Astrocyte (in vitro differentiated cells and primary cell): Measurements from ENCODE around the gene METTL9. TPM values are rescaled to one million over a fixed set of nuclear protein-coding genes. Genes with fewer than 3 reads are reported as not detected.

Experiments used
- DNase-seq: peaks from one replicate; pipeline ENCODE4 v3.0.0-alpha.2; 2010; ENCODE audit warnings: low read depth
- FAIRE-seq: peaks from 2 replicates; lab custom pipeline; 2011; peaks lifted over from hg19 to GRCh38; lab: Jason Lieb, UNC
- H2AFZ ChIP-seq: 2 replicates; pipeline ENCODE4 v1.6.0; 2012; ENCODE audit warnings: low read depth, low read length, inconsistent platforms
- H3K27ac ChIP-seq: 2 replicates; pipeline ENCODE4 v1.5.1; 2011; ENCODE audit warnings: low read depth, low read length, inconsistent platforms
- H3K27me3 ChIP-seq: 2 replicates; pipeline ENCODE4 v1.6.0; 2011; ENCODE audit warnings: low read length, inconsistent platforms; ENCODE audit not compliant: insufficient read depth
- H3K36me3 ChIP-seq: 2 replicates; pipeline ENCODE4 v1.5.1; 2011; ENCODE audit warnings: low read length, inconsistent platforms; ENCODE audit not compliant: insufficient read depth
- H3K4me1 ChIP-seq: 2 replicates; pipeline ENCODE4 v1.5.1; 2011; ENCODE audit warnings: low read length, inconsistent platforms; ENCODE audit not compliant: insufficient read depth
- H3K4me2 ChIP-seq: 2 replicates; pipeline ENCODE4 v1.6.0; 2012; ENCODE audit warnings: low read length, inconsistent platforms
- H3K4me3 ChIP-seq: 2 replicates; pipeline ENCODE4 v1.5.1; 2011; ENCODE audit warnings: low read depth, mild to moderate bottlenecking, low read length, inconsistent platforms; ENCODE audit not compliant: insufficient read depth
- H3K79me2 ChIP-seq: 2 replicates; pipeline ENCODE4 v1.6.0; 2012; ENCODE audit warnings: mild to moderate bottlenecking, low read length, inconsistent platforms; ENCODE audit not compliant: insufficient read depth
- H3K9ac ChIP-seq: 2 replicates; pipeline ENCODE4 v1.6.0; 2012; ENCODE audit warnings: mild to moderate bottlenecking, low read length, inconsistent platforms
- H3K9me3 ChIP-seq: 2 replicates; pipeline ENCODE4 v1.5.1; 2012; ENCODE audit warnings: low read depth, mild to moderate bottlenecking, low read length, inconsistent platforms; ENCODE audit not compliant: insufficient read depth
- H4K20me1 ChIP-seq: 2 replicates; pipeline ENCODE4 v1.6.0; 2012; ENCODE audit warnings: low read length, inconsistent platforms; ENCODE audit not compliant: insufficient read depth
- H3K27ac Mint-ChIP-seq: one replicate; pipeline ENCODE4 v1.8.0; 2021; ENCODE audit warnings: mild to moderate bottlenecking, mixed read lengths; ENCODE audit not compliant: unreplicated experiment
- H3K27me3 Mint-ChIP-seq: one replicate; pipeline ENCODE4 v1.8.0; 2021; ENCODE audit warnings: low read depth, mixed read lengths; ENCODE audit not compliant: unreplicated experiment
- H3K36me3 Mint-ChIP-seq: one replicate; pipeline ENCODE4 v1.8.0; 2021; ENCODE audit warnings: low read depth, mixed read lengths; ENCODE audit not compliant: unreplicated experiment
- H3K4me1 Mint-ChIP-seq: one replicate; pipeline ENCODE4 v1.8.0; 2021; ENCODE audit warnings: low read depth, mixed read lengths; ENCODE audit not compliant: unreplicated experiment
- H3K4me3 Mint-ChIP-seq: one replicate; pipeline ENCODE4 v1.8.0; 2021; ENCODE audit warnings: mild to moderate bottlenecking, moderate library complexity, mixed read lengths; ENCODE audit not compliant: unreplicated experiment
- H3K9me3 Mint-ChIP-seq: one replicate; pipeline ENCODE4 v1.8.0; 2021; ENCODE audit warnings: mild to moderate bottlenecking, mixed read lengths; ENCODE audit not compliant: unreplicated experiment
- EZH2 ChIP-seq: IDR thresholded peaks from 2 replicates; pipeline ENCODE4 v1.6.1; 2012; ENCODE audit warnings: mild to moderate bottlenecking, low read length, inconsistent platforms; ENCODE audit not compliant: insufficient read depth
- total RNA-seq: library from RNA; stranded (reverse); gene quantifications from 2 replicates; pipeline ENCODE4 v1.2.1, GENCODE V29; 2021
- TF ChIP-seq, protein P1 (sequence below): IDR thresholded peaks from 2 replicates; pipeline ENCODE4 v1.5.1; 2011; ENCODE audit warnings: low read depth, mild to moderate bottlenecking, inconsistent platforms, low read length, moderate library complexity; ENCODE audit not compliant: insufficient read depth

The METTL9 gene
- total RNA-seq, 1 donor from 2014 or later: 88.1 TPM

DNA sequence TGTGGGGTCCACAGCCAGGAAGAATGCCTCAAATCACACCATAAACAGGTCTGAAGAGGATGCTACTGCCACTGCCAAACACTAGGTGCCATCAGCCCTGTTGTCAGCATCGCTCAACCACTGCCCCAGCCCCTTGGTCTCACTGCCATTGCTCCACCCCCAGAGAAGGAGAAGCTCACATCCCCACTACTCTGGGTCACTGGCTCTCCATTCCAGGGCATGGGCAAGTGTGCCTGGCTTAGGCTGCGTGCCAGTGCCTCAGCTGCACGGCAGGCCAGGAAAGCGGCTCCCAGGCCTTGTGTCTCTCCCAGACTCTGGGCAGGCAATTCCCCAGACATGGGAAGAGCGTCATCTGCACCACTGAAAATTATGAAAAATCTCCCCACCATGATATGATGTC lies 54.2 kb downstream of the METTL9 start:
- H3K9me3 ChIP-seq: no peaks in the 10 kb centered on the region
- DNase-seq (no peak), FAIRE-seq (no peak)
- no peak overlapping the region for H3K4me3 ChIP-seq
- H3K27me3 Mint-ChIP-seq: no peaks in the 10 kb centered on the region
- peaks cover 32% of the 10 kb centered on the region for H4K20me1 ChIP-seq
- no peak overlapping the region for H3K27ac ChIP-seq
- H3K79me2 ChIP-seq: peaks cover 12% of the 10 kb centered on the region
- no peak overlapping the region for H3K4me2 ChIP-seq
- peaks cover 4% of the 10 kb centered on the region for H3K36me3 Mint-ChIP-seq
- H3K36me3 ChIP-seq: peaks cover 8% of the 10 kb centered on the region
- no peak overlapping the region for H2AFZ ChIP-seq
- H3K4me1 Mint-ChIP-seq: peaks cover 7% of the 10 kb centered on the region
- TF ChIP-seq, protein P1, sequence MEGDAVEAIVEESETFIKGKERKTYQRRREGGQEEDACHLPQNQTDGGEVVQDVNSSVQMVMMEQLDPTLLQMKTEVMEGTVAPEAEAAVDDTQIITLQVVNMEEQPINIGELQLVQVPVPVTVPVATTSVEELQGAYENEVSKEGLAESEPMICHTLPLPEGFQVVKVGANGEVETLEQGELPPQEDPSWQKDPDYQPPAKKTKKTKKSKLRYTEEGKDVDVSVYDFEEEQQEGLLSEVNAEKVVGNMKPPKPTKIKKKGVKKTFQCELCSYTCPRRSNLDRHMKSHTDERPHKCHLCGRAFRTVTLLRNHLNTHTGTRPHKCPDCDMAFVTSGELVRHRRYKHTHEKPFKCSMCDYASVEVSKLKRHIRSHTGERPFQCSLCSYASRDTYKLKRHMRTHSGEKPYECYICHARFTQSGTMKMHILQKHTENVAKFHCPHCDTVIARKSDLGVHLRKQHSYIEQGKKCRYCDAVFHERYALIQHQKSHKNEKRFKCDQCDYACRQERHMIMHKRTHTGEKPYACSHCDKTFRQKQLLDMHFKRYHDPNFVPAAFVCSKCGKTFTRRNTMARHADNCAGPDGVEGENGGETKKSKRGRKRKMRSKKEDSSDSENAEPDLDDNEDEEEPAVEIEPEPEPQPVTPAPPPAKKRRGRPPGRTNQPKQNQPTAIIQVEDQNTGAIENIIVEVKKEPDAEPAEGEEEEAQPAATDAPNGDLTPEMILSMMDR: no peak
- TF ChIP-seq EZH2: no peak
- H3K9ac ChIP-seq: no peak overlapping the region
- no peaks in the 10 kb centered on the region for H3K9me3 Mint-ChIP-seq
- no peak overlapping the region for H3K27ac Mint-ChIP-seq
- H3K27me3 ChIP-seq: no peaks in the 10 kb centered on the region
- no peak overlapping the region for H3K4me3 Mint-ChIP-seq
- no peaks in the 10 kb centered on the region for H3K4me1 ChIP-seq

DNA sequence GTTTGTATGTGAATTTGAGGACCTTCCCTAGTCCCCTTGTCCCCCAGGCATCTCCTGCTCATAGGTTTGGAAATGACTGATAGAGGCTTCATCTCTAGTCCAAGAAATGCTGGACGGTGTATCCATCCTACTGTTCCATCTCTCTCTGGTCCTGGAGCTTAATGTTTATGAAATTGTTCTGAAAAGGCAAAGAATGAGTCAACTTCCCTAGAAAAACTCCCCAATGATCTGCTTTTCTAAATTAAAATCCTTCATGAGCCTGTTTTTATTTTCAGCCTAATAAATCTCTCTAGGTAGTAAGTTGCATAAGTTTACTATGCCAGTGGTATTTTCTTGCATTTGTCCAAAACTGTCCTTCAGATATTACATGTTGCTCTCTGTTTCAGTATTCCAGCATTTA lies 55.1 kb downstream of the METTL9 start:
- H3K27ac Mint-ChIP-seq: no peak overlapping the region
- Histone ChIP-seq H3K4me3 (no peak overlapping the region), H3K9me3 (no peaks in the 10 kb centered on the region), H3K27ac (no peak overlapping the region), H3K4me1 (no peaks in the 10 kb centered on the region), H3K27me3 (no peaks in the 10 kb centered on the region), H3K9ac (no peak overlapping the region), H3K79me2 (peaks cover 9% of the 10 kb centered on the region), H3K36me3 (peaks cover 8% of the 10 kb centered on the region), H3K4me2 (no peak overlapping the region), H4K20me1 (peaks cover 26% of the 10 kb centered on the region), H2AFZ (no peak overlapping the region)
- FAIRE-seq (no peak), DNase-seq (no peak)
- H3K27me3 Mint-ChIP-seq: no peaks in the 10 kb centered on the region
- H3K9me3 Mint-ChIP-seq: no peaks in the 10 kb centered on the region
- no peak overlapping the region for H3K4me3 Mint-ChIP-seq
- H3K4me1 Mint-ChIP-seq: peaks cover 7% of the 10 kb centered on the region
- peaks cover 2% of the 10 kb centered on the region for H3K36me3 Mint-ChIP-seq
- TF ChIP-seq, protein P1: no peak
- TF ChIP-seq EZH2: no peak

DNA sequence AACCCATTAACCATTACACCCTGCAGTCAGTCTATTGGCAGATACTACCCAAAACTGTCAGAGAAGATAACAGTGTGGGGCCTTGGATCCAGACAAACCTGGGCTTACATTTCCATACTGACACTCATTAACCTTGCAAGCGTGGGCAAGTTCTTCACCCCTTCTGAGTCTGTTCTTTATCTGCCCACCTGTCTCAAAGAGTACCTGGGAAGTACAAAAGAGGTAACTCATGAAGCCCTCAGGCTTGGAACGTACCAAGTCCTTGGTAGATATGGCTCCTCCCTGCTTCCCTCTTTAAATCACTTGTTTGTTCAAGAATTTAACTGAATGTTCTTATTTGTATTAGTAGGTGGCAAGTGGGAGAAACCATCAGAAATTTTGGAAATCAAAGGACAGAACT lies 55.5 kb downstream of the METTL9 start:
- H3K4me3 Mint-ChIP-seq: no peak overlapping the region

More for the DNA sequence above, 55.5 kb downstream of the METTL9 start:
- no peak for DNase-seq
- Histone ChIP-seq H3K4me1 (no peaks in the 10 kb centered on the region), H3K4me3 (no peak overlapping the region), H3K27ac (no peak overlapping the region), H4K20me1 (peaks cover 22% of the 10 kb centered on the region), H3K79me2 (peaks cover 9% of the 10 kb centered on the region), H3K27me3 (no peaks in the 10 kb centered on the region), H3K9me3 (no peaks in the 10 kb centered on the region), H2AFZ (no peak overlapping the region), H3K36me3 (peaks cover 8% of the 10 kb centered on the region), H3K4me2 (no peak overlapping the region), H3K9ac (no peak overlapping the region)
- Mint-ChIP-seq H3K36me3 (peaks cover 2% of the 10 kb centered on the region), H3K4me1 (peaks cover 7% of the 10 kb centered on the region), H3K27ac (no peak overlapping the region), H3K9me3 (no peaks in the 10 kb centered on the region), H3K27me3 (no peaks in the 10 kb centered on the region)
- TF ChIP-seq, protein P1: no peak
- no peak for TF ChIP-seq EZH2
- no peak for FAIRE-seq
